GM23248 (cell line): ENCODE data around the gene STAT2. TPM values are rescaled to one million over a fixed set of nuclear protein-coding genes. Genes with fewer than 3 reads are reported as not detected.
"Not testable (repeated sequence)": the region's sequence is repeated elsewhere in the genome, so short reads cannot be mapped to it uniquely, and the experiment has no call there.

Source experiments
- DNase-seq: peaks from one replicate; pipeline ENCODE4 v3.0.0-alpha.2; 2015
- H2AFZ ChIP-seq: fragments of 200-600 bp; sonication (generic); 2 replicates; pipeline ENCODE4 v1.6.1; 2016; ENCODE audit warnings: antibody characterized with exemption
- H3F3A ChIP-seq: fragments of 200-600 bp; sonication (generic); 2 replicates; pipeline ENCODE4 v1.6.1; 2016; ENCODE audit warnings: mild to moderate bottlenecking, antibody characterized with exemption, mixed run types; ENCODE audit not compliant: insufficient read depth
- H3K27ac ChIP-seq: fragments of 200-600 bp; sonication (generic); 2 replicates; pipeline ENCODE4 v1.5.1; 2016; ENCODE audit warnings: mild to moderate bottlenecking
- H3K27me3 ChIP-seq: fragments of 200-600 bp; sonication (generic); replicated peaks from 2 replicates; pipeline ENCODE4 v1.6.1; 2016; ENCODE audit warnings: mild to moderate bottlenecking; ENCODE audit not compliant: insufficient read depth
- H3K36me3 ChIP-seq: fragments of 200-600 bp; sonication (generic); 2 replicates; pipeline ENCODE4 v1.6.1; 2016; ENCODE audit warnings: low read depth, mild to moderate bottlenecking
- H3K4me1 ChIP-seq: fragments of 200-600 bp; sonication (generic); 2 replicates; pipeline ENCODE4 v1.6.1; 2016; ENCODE audit warnings: mild to moderate bottlenecking; ENCODE audit not compliant: insufficient read depth
- H3K4me2 ChIP-seq: fragments of 200-600 bp; sonication (generic); one replicate; pipeline ENCODE4 v1.6.1; 2016; ENCODE audit warnings: mild to moderate bottlenecking; ENCODE audit not compliant: unreplicated experiment
- H3K4me3 ChIP-seq: fragments of 200-600 bp; sonication (generic); 2 replicates; pipeline ENCODE4 v1.5.1; 2016; ENCODE audit warnings: mild to moderate bottlenecking
- H3K79me2 ChIP-seq: fragments of 200-600 bp; sonication (generic); 2 replicates; pipeline ENCODE4 v1.6.1; 2016; ENCODE audit warnings: mild to moderate bottlenecking; ENCODE audit not compliant: insufficient read depth
- H3K9ac ChIP-seq: fragments of 200-600 bp; sonication (generic); 2 replicates; pipeline ENCODE4 v1.6.1; 2016; ENCODE audit warnings: mild to moderate bottlenecking
- H3K9me2 ChIP-seq: fragments of 200-600 bp; sonication (generic); 2 replicates; pipeline ENCODE4 v1.6.1; 2016; ENCODE audit warnings: mixed run types, mild to moderate bottlenecking, moderate library complexity; ENCODE audit not compliant: insufficient read depth
- H3K9me3 ChIP-seq: fragments of 200-600 bp; sonication (generic); one replicate; pipeline ENCODE4 v1.6.1; 2017; ENCODE audit warnings: low read depth
- H4K20me1 ChIP-seq: fragments of 200-600 bp; sonication (generic); 2 replicates; pipeline ENCODE4 v1.6.0; 2016; ENCODE audit not compliant: insufficient read depth
- EZH2 ChIP-seq: fragments of 200-600 bp; sonication (generic); IDR thresholded peaks from 2 replicates; pipeline ENCODE4 v1.6.1; 2018; ENCODE audit warnings: antibody characterized with exemption, mild to moderate bottlenecking; ENCODE audit not compliant: insufficient read depth, poor library complexity, severe bottlenecking
- EZH2phosphoT487 ChIP-seq: fragments of 200-600 bp; sonication (generic); IDR thresholded peaks from 2 replicates; pipeline ENCODE4 v1.6.1; 2018; ENCODE audit warnings: antibody characterized with exemption, moderate library complexity, mild to moderate bottlenecking, low read depth; ENCODE audit not compliant: insufficient read depth
- WGBS, 2 experiments: methylation state at CpG; one replicate each; pipeline ENCODE4 v1.1.6; 2015 to 2017; ENCODE audit warnings: low lambda C conversion rate in 2 of 2, low coverage in 1 of 2; ENCODE audit errors: missing lambda C conversion rate in 2 of 2; 5-methylcytosine and 5-hydroxymethylcytosine counted together
- in situ Hi-C: fragments of 300-500 bp; cut with MboI; formaldehyde crosslinking; loops from 2 replicates; pipeline ENCODE4 v1.15.0; 2020
- polyA plus RNA-seq: library from polyadenylated mRNA; unstranded; fragments of >200 nt; fragmentation: Nextera tagmentation; extraction: Ambion mirVana; gene quantifications from 2 replicates; pipeline ENCODE4 v1.2.1, GENCODE V29; 2016
- total RNA-seq: library from RNA; depleted of rRNA; stranded (reverse); fragments of >200 nt; shearing (Covaris generic); gene quantifications from 2 replicates; pipeline ENCODE4 v1.2.3, GENCODE V29; 2014

The STAT2 gene
- total and polyA plus RNA-seq, 2 experiments from 2014 or later = 109 to 220 TPM

DNA sequence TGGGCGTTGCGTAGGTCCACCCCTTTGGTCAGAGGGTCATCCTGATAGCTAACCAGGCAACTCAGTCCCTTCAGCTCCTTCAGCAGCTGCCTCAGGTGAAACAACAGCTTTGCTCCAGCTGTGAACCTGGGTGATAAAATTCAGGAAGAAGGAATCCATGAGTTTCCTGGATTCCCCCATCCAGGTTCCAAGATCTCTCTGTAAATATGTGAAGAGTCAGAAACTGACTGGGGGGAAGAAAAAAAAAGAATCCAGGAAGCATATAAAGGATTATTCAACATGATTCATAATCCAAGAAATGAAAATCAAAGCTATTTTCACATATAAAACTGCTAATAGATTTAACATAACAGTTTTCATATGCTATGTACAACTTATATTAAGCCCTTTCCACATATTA is 8.6 kb downstream of the STAT2 start:
- Histone ChIP-seq H3K9me2 (no peaks in the 10 kb centered on the region), H3K27me3 (no peaks in the 10 kb centered on the region), H3K79me2 (peaks cover 19% of the 10 kb centered on the region), H3K9me3 (no peaks in the 10 kb centered on the region), H3K9ac (no peak overlapping the region), H3K4me2 (no peak overlapping the region), H3F3A (no peaks in the 10 kb centered on the region), H4K20me1 (no peaks in the 10 kb centered on the region), H3K27ac (no peak overlapping the region), H3K4me3 (no peak overlapping the region), H3K4me1 (no peaks in the 10 kb centered on the region), H2AFZ (no peak overlapping the region), H3K36me3 (peaks cover 81% of the 10 kb centered on the region)
- no peak for TF ChIP-seq EZH2phosphoT487
- TF ChIP-seq EZH2 = no peak
- no peak for DNase-seq
- in situ Hi-C loops = no loop called here
- WGBS, 2 experiments = 66 to 89% methylated on average over 2 of the region's 2 CpGs

DNA sequence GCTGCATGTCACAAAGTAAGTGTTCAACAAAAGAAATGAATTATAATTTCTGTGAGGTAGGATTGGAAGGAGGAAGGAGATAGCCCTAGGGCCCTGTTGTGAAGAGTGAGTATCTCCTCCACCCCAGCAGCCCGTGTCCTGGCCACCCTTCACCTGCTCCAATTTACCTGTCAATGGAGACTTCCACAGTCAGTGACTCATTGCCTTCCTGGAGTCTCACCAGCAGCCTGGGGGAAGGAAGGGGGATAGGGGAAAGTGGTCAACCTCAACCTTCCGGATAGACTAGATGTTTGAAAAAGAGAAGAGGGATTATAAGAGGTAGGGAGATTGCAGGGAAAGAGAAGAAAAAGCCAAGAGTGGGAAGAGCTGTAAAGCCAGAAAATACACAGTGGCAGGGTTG is 9.2 kb downstream of the STAT2 start:
- no peak overlapping the region for H3K4me3 ChIP-seq
- H4K20me1 ChIP-seq = no peaks in the 10 kb centered on the region

DNA sequence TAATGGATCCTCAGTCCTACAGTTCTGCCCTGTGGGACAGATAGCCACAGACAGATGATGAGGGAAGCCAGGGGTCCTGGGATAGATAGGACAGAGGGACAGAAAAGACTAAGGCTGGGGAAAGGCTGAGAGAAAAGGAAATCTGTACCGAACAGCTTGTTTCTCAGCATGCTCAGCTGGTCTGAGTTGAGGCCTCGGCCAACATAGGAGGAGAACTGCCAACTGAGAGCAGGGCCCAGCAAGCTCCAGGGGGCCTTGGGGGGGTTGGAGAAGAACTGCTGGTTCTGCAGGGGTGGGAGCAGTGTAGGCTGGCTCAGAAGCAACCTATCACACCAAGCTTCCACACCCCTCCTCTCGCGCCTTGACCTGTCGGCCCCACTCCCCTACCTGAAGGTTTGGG is 11.1 kb downstream of the STAT2 start:
- H3K4me3 ChIP-seq = no peak overlapping the region
- H3K9me2 ChIP-seq = no peaks in the 10 kb centered on the region
- in situ Hi-C loops = no loop called here
- no peak overlapping the region for H3K27ac ChIP-seq
- DNase-seq = no peak
- H3K9me3 ChIP-seq = no peaks in the 10 kb centered on the region
- WGBS, 2 experiments = 64 to 70% methylated on average over 5 of the region's 5 CpGs
- no peaks in the 10 kb centered on the region for H4K20me1 ChIP-seq
- H3K4me2 ChIP-seq = no peak overlapping the region
- H3K4me1 ChIP-seq = no peaks in the 10 kb centered on the region
- H2AFZ ChIP-seq = no peak overlapping the region
- TF ChIP-seq EZH2phosphoT487 (no peak), EZH2 (no peak)
- H3K36me3 ChIP-seq = peaks cover 59% of the 10 kb centered on the region
- no peak overlapping the region for H3K9ac ChIP-seq
- H3F3A ChIP-seq = peaks cover 4% of the 10 kb centered on the region; the same call in 1 of the 2 replicates
- H3K79me2 ChIP-seq = peaks cover 4% of the 10 kb centered on the region; the same call in 1 of the 2 replicates
- no peaks in the 10 kb centered on the region for H3K27me3 ChIP-seq

More for the DNA sequence above, 9.2 kb downstream of the STAT2 start:
- WGBS, 2 experiments = 69 to 80% methylated on average over 2 of the region's 2 CpGs
- in situ Hi-C loops = no loop called here
- Histone ChIP-seq H3K9ac (no peak overlapping the region), H3K27ac (no peak overlapping the region), H3K4me2 (no peak overlapping the region), H3F3A (no peaks in the 10 kb centered on the region), H3K27me3 (no peaks in the 10 kb centered on the region), H3K9me2 (no peaks in the 10 kb centered on the region), H3K36me3 (peaks cover 75% of the 10 kb centered on the region), H2AFZ (no peak overlapping the region), H3K9me3 (no peaks in the 10 kb centered on the region), H3K4me1 (no peaks in the 10 kb centered on the region), H3K79me2 (peaks cover 13% of the 10 kb centered on the region)
- DNase-seq = no peak
- TF ChIP-seq EZH2phosphoT487 = no peak

DNA sequence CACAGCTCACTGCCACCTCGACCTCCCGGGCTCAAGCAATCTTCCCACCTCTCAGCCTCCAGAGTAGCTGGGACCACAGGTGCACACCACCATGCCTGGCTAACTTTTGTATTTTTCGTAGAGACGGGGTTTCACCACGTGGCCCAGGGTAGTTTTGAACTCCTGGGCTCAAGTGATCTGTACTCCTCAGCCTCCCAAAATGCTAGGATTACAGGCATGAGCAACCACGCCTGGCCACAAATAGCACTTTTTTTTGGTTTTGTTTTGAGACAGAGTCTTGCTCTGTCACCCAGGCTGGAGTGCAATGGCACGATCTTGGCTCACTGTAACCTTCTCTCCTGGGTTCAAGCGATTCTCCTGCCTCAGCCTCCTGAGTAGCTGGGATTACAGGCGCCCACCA is 12.7 kb downstream of the STAT2 start:
- H4K20me1 ChIP-seq, H3K4me1 ChIP-seq, H3K4me3 ChIP-seq, H3K27ac ChIP-seq, H3K9me3 ChIP-seq, DNase-seq, in situ Hi-C loops, H3K4me2 ChIP-seq, H3K27me3 ChIP-seq, H3K9ac ChIP-seq, H3K9me2 ChIP-seq, H2AFZ ChIP-seq, H3K79me2 ChIP-seq: not testable (repeated sequence)
- WGBS, 2 experiments = 85 to 86% methylated on average over 9 of the region's 9 CpGs
- peaks cover 55% of the 10 kb centered on the region for H3K36me3 ChIP-seq
- peaks cover 12% of the 10 kb centered on the region for H3F3A ChIP-seq

DNA sequence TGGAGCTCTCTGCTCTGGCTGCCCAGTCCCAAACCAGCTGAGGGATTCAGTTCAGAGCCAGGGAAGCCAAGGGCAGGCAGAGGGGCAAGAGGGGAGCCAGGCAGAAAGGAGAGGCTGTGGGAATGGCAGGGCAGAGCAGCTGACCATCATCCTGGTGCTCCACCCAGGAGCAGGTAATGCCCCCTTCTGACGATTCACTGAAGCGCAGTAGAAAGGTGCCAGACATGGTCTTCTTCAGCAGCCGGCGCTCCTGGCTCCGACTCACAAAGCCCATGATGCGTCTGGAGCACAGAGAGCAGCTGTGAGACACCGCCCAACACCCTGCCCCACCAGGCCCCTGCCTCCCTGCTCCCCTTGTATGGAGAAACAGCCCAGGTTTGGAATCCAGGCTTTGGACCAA is 13.2 kb downstream of the STAT2 start:
- H3K79me2 ChIP-seq = no peaks in the 10 kb centered on the region; the same call in 1 of the 2 replicates
- no peak overlapping the region for H2AFZ ChIP-seq
- H3K36me3 ChIP-seq = peaks cover 50% of the 10 kb centered on the region
- WGBS, 2 experiments = 65 to 70% methylated on average over 7 of the region's 7 CpGs
- no peaks in the 10 kb centered on the region for H3K27me3 ChIP-seq
- H4K20me1 ChIP-seq = no peaks in the 10 kb centered on the region
- no peak overlapping the region for H3K4me3 ChIP-seq
- no peaks in the 10 kb centered on the region for H3K9me3 ChIP-seq
- no peak overlapping the region for H3K27ac ChIP-seq
- H3K4me1 ChIP-seq = no peaks in the 10 kb centered on the region
- H3K4me2 ChIP-seq = no peak overlapping the region
- TF ChIP-seq EZH2 (no peak), EZH2phosphoT487 (no peak)
- H3K9ac ChIP-seq = no peak overlapping the region
- in situ Hi-C loops = no loop called here
- H3K9me2 ChIP-seq = no peaks in the 10 kb centered on the region
- H3F3A ChIP-seq = peaks cover 17% of the 10 kb centered on the region
- peak; percentile 28 for DNase-seq

DNA sequence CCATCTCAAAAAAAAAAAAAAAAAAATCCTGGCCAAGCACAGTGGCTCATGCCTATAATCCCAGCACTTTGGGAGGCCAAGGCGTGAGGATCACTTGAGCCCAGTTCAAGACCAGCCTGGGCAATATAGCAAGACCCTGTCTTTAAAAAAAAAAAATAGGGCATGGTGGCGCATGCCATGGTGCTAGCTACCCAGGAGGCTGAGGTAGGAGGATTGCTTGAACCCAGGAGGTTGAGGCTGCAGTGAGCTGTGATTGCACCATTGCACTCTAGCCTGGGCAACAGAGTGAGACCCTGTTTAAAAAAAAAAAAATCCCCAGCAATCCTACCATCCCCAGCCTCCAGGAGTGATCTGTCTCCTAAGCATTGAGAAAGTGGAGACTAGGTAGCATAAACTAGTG is 17.6 kb downstream of the STAT2 start:
- H3K79me2 ChIP-seq, in situ Hi-C loops, H3K27ac ChIP-seq, H3K9ac ChIP-seq, H2AFZ ChIP-seq, H3K4me2 ChIP-seq, H3K9me3 ChIP-seq, H3K27me3 ChIP-seq, H3K9me2 ChIP-seq, DNase-seq, H3K4me1 ChIP-seq, H4K20me1 ChIP-seq, H3K4me3 ChIP-seq: not testable (repeated sequence)
- WGBS, 2 experiments = 94 to 100% methylated on average over 2 of the region's 2 CpGs
- peaks cover 18% of the 10 kb centered on the region; the same call in 1 of the 2 replicates for H3K36me3 ChIP-seq
- H3F3A ChIP-seq = peaks cover 34% of the 10 kb centered on the region
